Stimulated activated CD4-positive, alpha-beta T cell treated with anti-CD3 and anti-CD28 coated beads, Interleukin-4, amount 100 ng/mL, for 48 hours (primary cell): ENCODE results near the gene LDHD.

Experiments used
- DNase-seq, 2 donors: peaks; one replicate each; pipeline ENCODE4 v3.0.0-alpha.2; 2020; ENCODE audit warnings: low read depth in 2 of 2

Gene LDHD

GRCh38 chr16:75081179-75081859 is 35.3 kb downstream of the LDHD start:
- DNase-seq: no peak

DNA sequence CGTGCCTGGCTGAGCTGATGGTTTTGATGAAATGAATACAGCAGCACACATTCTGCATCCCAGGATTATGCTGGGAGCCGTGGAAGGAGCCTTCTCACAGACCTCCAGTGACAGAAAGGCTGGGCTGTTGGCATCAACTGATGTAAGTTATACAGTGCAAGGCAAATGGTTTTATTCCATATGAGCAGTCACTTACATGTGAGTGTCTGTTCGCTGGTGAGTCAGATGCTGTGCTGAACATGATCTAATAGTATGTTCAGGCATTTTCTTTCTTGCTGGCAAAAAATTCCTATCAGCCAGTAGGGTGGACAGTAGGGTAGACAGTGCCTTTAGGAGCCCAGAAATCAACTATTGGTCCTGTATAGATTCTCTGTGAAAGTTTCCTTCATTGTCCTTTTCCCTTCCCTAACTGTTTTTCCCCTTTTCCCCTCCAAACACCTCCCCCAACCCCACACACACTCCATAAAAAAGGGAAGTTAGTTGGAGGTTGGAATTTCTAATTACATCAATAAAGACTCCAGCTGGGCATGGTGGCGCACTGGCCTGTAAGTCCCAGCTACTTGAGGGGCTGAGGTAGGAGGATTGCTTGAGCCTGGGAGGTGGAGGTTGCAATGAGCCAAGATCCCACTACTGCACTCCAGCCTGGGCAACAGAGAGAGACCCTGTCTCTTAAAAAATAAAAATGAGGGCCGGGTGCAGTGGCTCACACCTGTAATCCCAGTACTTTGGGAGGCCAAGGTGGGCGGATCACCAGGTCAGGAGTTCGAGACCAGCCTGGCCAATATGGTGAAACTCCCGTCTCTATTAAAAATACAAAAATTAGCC is 36.2 kb downstream of the LDHD start:
- no peak for DNase-seq

DNA sequence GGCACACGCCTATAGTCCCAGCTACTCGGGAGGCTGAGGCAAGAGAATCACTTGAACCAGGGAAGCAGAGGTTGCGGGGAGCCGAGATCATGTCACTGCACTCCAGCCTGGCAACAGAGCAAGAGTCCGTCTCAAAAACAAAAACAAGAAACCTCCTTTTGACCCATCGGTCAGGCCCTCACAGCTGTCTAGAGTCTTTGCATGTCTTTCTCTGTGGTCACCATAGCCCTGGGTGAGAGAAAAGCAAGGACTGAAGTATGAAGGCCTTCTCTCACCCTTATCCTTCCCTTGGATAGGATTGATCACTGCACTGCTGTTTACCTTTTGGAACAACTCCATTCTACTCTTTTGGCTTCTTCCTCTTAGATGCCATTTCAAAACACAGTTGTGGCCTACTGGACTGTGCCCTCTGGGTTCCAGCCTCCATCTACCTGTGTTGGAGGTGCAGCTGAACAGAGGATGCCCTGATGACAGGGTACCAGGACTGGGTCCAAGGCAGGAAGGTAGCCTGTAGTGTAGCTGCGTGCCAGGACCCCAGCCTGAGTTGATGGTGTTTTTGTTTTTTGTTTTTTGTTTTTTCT is 37.1 kb downstream of the LDHD start:
- DNase-seq: no peak

DNA sequence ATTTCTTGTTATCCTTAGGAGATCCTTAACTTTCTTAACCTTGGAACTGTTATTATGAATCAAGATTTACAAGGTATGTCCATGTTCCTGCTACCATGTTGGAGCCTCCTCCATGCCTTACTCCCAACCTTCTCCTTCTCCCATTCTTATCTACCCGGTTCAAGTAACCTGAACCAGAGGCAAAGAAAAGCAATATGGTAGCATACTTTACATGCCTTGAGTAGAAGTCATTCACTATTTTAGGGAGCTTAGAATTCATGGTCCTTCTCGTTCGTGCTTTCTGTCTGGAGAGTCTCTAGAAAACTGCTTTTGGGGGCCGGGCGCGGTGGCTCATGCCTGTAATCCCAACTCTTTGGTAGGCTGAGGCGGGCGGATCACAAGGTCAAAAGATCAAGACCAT is 37.7 kb downstream of the LDHD start:
- no peak for DNase-seq

DNA sequence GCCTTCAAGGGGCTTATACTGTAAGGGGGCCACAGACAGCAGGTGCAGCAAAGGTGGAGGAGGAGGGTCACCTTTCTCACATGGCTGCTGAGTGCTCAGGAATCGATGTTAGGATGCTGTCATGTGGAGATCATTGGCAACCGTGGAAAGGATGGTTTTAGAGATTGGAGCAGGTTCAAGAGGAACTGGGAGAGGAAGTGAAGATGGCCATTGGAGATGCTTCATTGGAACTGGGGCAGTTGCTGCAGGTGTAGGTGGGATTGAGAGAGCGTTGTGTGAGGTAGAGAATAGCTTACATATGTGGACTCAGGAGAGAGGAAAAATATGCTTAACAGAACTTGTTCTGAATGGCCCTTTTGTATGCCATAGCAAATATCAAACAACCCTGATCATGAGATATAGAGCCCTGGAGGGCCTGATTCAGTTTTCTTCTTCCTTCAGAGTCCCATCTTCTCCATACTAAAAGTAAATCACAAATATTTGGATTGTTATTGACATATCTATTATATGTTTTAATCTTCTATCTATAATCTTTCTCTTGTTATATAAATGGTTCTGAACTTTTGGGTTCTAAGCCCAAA is 40.8 kb downstream of the LDHD start:
- DNase-seq: no peak

GRCh38 chr16:75074920-75075687 is 41.5 kb downstream of the LDHD start:
- DNase-seq: peak; percentile 56 to 59

GRCh38 chr16:75074304-75074793 is 42.2 kb downstream of the LDHD start:
- no peak for DNase-seq

DNA sequence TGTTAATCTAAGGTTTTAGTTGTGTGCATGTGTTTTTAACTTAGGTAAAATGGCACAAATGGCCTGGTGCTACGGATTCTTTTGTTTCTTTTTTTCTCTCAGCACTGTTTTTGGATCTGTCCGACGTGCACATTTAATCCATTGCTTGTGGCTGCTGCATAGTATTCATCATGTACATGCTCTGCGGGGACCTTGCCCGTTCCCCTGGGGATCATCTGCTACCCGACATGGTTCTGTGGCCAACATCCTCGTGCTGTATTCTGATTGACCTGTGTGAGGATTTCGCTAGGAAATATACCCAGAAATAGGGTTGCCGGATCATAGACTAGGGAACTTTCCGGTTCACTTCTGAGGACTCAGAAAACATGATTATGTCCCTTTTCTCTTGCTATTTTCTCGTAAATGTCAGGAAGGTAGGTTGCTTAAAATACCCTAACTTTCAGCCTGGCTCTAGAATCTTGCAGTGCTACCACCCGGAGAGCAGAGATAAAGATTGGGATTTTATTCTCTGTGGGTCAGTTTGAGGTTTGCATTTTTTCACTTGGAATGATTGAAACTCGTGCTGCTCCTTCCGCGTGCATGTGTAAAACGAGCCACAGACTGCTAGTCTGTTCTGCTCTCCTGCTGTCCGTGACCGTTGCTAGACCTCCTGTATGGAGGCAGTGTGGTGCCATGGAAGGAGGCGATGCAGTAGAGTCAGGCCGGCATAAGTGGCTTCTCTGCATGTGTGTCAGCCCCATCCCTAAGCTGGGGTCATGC is 42.9 kb downstream of the LDHD start:
- no peak for DNase-seq

- DNase-seq: no peak
Observed at GRCh38 chr16:75072239-75072947, 44.2 kb downstream of the LDHD start.

DNA sequence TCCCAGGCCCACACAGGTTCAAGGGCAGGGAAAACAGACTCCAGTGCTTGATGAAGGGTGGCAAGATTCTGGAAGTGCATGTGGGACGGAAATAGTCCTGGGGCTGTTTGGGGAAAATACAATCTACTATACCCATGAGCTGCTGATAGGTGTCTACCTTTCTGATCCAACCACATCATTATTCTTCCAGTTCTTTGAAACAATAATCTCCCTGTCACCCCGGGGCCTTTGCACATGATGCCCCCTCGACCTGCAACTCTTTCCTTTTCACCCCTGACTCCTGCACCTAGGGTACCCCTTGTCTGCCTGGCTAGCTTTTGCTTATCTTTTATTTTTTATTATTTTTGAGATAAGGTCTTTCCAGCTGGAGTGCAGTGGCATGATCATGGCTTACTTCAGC is 45.0 kb downstream of the LDHD start:
- no peak for DNase-seq

- DNase-seq: no peak
Observed at GRCh38 chr16:75070012-75070841, 46.4 kb downstream of the LDHD start.

DNA sequence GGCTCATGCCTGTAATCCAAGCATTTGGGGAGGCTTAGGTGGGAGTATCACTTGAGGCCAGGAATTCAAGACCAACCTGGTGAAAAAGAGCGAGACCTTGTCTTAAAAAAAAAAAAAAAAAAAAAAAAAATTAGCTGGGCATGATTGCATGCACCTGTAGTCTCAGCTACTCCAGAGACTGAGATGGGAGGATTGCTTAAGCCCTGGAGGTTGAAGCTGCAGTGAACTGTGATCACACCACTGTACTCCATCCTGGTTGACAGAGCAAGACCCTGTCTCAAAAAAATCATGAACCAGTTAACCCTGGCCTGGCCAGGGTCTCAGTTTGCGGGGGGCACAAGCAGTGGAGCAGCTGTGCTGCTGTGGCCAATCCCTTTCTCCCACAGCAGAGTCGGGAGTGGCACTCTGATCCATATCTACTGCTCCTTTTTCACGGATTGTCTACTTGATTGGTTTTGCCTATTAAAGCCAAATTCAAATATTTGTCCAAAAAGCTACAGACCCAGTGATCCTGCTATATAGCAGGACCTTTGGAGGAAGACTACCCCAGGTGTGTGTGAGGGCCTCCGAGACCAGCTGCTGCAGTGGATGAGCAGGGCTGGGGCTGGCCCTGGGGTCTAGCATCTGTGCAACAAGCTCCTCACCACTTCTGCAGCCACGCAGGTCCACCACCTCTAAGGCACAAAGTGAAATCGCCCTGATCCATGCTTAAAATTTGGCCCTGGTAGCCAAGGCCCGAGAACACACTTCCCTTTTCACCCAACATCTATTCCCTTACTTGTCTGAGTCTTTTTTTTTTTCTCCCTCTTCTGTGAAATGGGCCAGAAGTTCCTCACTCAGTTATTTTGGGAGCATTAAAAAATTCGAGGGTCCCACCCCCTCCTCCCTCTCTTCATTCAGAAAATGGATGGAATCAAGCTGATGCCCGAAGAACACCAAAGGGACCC is 48.2 kb downstream of the LDHD start:
- DNase-seq: no peak

GRCh38 chr16:75066861-75067447 is 49.6 kb downstream of the LDHD start:
- no peak for DNase-seq

DNA sequence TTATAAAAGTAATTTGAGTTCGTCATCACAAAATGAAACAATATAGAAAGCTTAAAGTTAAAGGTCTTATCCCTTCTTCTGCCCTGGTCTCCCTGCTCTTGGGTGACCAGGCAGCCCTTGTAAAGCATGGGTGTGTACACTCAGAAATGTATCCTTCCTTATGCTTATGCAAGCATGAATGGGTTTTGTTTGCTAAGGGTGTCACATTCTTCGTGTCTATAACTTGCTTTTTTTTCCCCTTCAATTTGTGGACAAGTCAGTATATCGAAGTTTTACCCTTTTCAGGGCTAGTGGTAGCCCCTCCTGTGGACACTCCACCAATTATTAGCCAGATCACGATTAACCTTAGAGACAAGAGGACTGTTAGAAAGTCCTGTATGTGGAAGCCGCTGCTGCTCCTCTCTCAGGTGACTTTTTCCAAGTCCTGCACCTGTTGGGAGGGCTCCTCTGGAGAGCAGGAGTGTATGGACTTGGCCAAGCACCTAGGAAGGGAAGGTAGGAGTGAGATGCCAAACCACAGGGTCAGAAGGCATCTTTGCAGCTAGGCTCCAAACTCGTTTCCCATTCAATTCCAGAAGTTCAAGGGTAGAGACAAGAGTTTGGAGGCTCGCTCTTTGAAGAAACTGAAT is 50.9 kb downstream of the LDHD start:
- DNase-seq: no peak

DNA sequence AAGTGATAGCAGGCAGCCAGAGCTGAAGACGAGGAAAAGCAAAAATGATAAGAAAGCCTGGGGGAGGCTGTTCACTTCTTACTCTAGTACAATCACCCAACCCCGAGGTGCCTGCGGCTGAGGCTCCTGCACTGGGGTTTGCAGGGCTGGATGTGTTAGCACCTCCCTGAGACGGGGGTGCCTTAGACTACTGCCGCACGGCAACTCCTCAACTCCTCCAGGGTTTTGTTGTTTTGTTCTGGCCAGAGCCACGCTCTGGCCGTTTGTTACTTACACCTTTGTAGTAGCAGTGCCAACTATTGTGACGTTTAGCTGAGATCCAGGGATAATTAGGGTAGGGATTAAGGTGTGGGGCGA is 51.5 kb downstream of the LDHD start:
- DNase-seq: no peak

GRCh38 chr16:75064403-75065148 is 52.0 kb downstream of the LDHD start:
- DNase-seq: no peak
